GM19240 (cell line): Measurements from ENCODE around the gene MCTP2.

Experiments used
- DNase-seq: peaks from one replicate; pipeline ENCODE4 v3.0.0; 2011; ENCODE audit warnings: low spot score; ENCODE audit not compliant: insufficient read length

Gene MCTP2

GRCh38 chr15:94526071-94526689 lies 294.8 kb downstream of the MCTP2 start:
- no peak for DNase-seq

- DNase-seq, result no peak
Observed at GRCh38 chr15:94532226-94532625, 300.9 kb downstream of the MCTP2 start.
